ENCODE data around the gene ITPR2. TPM values are rescaled to one million over a fixed set of nuclear protein-coding genes. Genes with fewer than 3 reads are reported as not detected.
A peak's percentile ranks its signal among the peaks of the same experiment; 100 is the strongest.

Gene ITPR2
- total RNA-seq, 3 donors from 2014 or later (not counting 1 experiment from before 2014, with no cell fraction given), result 59.1 to 70.7 (median 68.2) TPM

GRCh38 chr12:26425587-26426260 is 407.3 kb downstream of the ITPR2 start:
- no peaks in the 10 kb centered on the region for H3K9me3 Mint-ChIP-seq
- Histone ChIP-seq H3K27ac (ENCODE audit: low read length) (no peak overlapping the region), H3K4me3 (ENCODE audit: low read length) (no peak overlapping the region), H3K27me3 (ENCODE audit: control insufficient read depth, insufficient read depth, low read length) (no peaks in the 10 kb centered on the region), H3K36me3 (ENCODE audit: control insufficient read depth, insufficient read depth, low read length) (no peaks in the 10 kb centered on the region), H3K4me1 (ENCODE audit: control insufficient read depth, insufficient read depth, low read length) (no peaks in the 10 kb centered on the region), H3K9me3 (ENCODE audit: control insufficient read depth, insufficient read depth, low read length) (no peaks in the 10 kb centered on the region)
- no peaks in the 10 kb centered on the region for H3K27me3 Mint-ChIP-seq (ENCODE audit: low read depth in 2 of 2)
- ATAC-seq, result no peak
- no peak overlapping the region for H3K27ac Mint-ChIP-seq
- no peak for DNase-seq
- H3K4me1 Mint-ChIP-seq, result peaks cover 0 to 5% of the 10 kb centered on the region in 2 donors
- 82% methylated on average over 6 of the region's 6 CpGs for WGBS (ENCODE audit: insufficient coverage)
- no peaks in the 10 kb centered on the region for H3K36me3 Mint-ChIP-seq
- no peak overlapping the region for H3K4me3 Mint-ChIP-seq
- no peak for TF ChIP-seq CTCF (IDR thresholded peaks at IDR 0.05)
- intact Hi-C loops (cut with micrococcal nuclease), result no loop called here

GRCh38 chr12:26422839-26423398 is 410.1 kb downstream of the ITPR2 start:
- no peak for DNase-seq
- H3K4me1 Mint-ChIP-seq, result peaks cover 0 to 5% of the 10 kb centered on the region in 2 donors
- no CpG with 5 or more reads among the region's 3 CpGs for WGBS (ENCODE audit: insufficient coverage)
- Histone ChIP-seq H3K9me3 (ENCODE audit: control insufficient read depth, insufficient read depth, low read length) (no peaks in the 10 kb centered on the region), H3K4me3 (ENCODE audit: low read length) (no peak overlapping the region), H3K27me3 (ENCODE audit: control insufficient read depth, insufficient read depth, low read length) (no peaks in the 10 kb centered on the region), H3K27ac (ENCODE audit: low read length) (no peak overlapping the region), H3K4me1 (ENCODE audit: control insufficient read depth, insufficient read depth, low read length) (no peaks in the 10 kb centered on the region), H3K36me3 (ENCODE audit: control insufficient read depth, insufficient read depth, low read length) (peaks cover 8% of the 10 kb centered on the region)
- peak overlapping the region in 1 of 2 donors; percentile 29 for H3K27ac Mint-ChIP-seq
- H3K27me3 Mint-ChIP-seq (ENCODE audit: low read depth in 2 of 2), result no peaks in the 10 kb centered on the region
- ATAC-seq, result no peak
- H3K4me3 Mint-ChIP-seq, result no peak overlapping the region
- peaks cover 10% of the 10 kb centered on the region for H3K36me3 Mint-ChIP-seq
- TF ChIP-seq CTCF (IDR thresholded peaks at IDR 0.05), result no peak
- intact Hi-C loops (cut with micrococcal nuclease), result no loop called here
- H3K9me3 Mint-ChIP-seq, result no peaks in the 10 kb centered on the region

GRCh38 chr12:26416550-26416949 is 416.4 kb downstream of the ITPR2 start:
- TF ChIP-seq CTCF (IDR thresholded peaks at IDR 0.05), result no peak
- H3K9me3 Mint-ChIP-seq, result no peaks in the 10 kb centered on the region
- ATAC-seq, result no peak
- H3K27ac Mint-ChIP-seq, result no peak overlapping the region
- WGBS (ENCODE audit: insufficient coverage), result 94% methylated on average over 3 of the region's 3 CpGs
- no peaks in the 10 kb centered on the region for H3K27me3 ChIP-seq (ENCODE audit: control insufficient read depth, insufficient read depth, low read length)
- no peak for DNase-seq
- no peaks in the 10 kb centered on the region for H3K27me3 Mint-ChIP-seq (ENCODE audit: low read depth in 2 of 2)
- peaks cover 0 to 5% of the 10 kb centered on the region in 2 donors for H3K4me1 Mint-ChIP-seq
- no peak overlapping the region for H3K4me3 ChIP-seq (ENCODE audit: low read length)
- H3K36me3 ChIP-seq (ENCODE audit: control insufficient read depth, insufficient read depth, low read length), result peaks cover 17% of the 10 kb centered on the region
- peaks cover 22% of the 10 kb centered on the region for H3K36me3 Mint-ChIP-seq
- H3K27ac ChIP-seq (ENCODE audit: low read length), result no peak overlapping the region
- no peaks in the 10 kb centered on the region for H3K9me3 ChIP-seq (ENCODE audit: control insufficient read depth, insufficient read depth, low read length)
- no peaks in the 10 kb centered on the region for H3K4me1 ChIP-seq (ENCODE audit: control insufficient read depth, insufficient read depth, low read length)
- H3K4me3 Mint-ChIP-seq, result no peak overlapping the region
- intact Hi-C loops (cut with micrococcal nuclease), result no loop called here
